Erythroblast (primary cell): ENCODE measurements around the gene TEP1.

Experiments
- GATA1 ChIP-seq: IDR thresholded peaks from 2 replicates; pipeline ENCODE4 v1.6.1; 2011; ENCODE audit warnings: low read depth, mild to moderate bottlenecking, control low read depth, low read length, moderate library complexity
- POLR2A ChIP-seq: IDR thresholded peaks from 2 replicates; pipeline ENCODE4 v1.6.1; 2011; ENCODE audit warnings: mild to moderate bottlenecking, low read length

DNA sequence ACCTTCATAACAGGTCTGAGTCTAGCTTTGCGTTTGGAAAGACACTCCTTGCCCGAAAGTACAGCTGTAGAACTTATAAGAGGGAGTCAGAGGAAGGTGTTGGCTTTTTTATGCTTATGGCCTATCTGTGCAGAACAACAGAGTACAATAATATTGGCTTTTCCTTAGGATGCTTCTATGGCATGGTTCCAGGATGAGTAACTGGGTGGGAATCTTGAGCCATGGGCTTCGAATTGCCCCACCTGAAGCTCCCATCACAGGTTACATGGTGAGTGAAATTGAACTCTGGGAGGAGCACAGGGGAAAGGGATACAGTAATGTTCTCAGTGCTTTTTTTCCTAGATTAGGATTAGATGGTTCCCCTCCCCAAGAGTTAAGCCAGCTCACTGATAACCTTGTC, 56.9 kb downstream of the TEP1 start:
- no peak for TF ChIP-seq POLR2A
- TF ChIP-seq GATA1, result no peak
